Activated CD8-positive, alpha-beta T cell treated with anti-CD3 and anti-CD28 coated beads for 36 hours (primary cell): ENCODE measurements around the gene VPS9D1. TPM values are rescaled to one million over a fixed set of nuclear protein-coding genes. Genes with fewer than 3 reads are reported as not detected.

Experiments used
- ATAC-seq: fragments of 200-7000 bp; cut with Tn5 transposase; one replicate; pipeline ENCODE4 v1.10.0; 2021; ENCODE audit warnings: mild to moderate bottlenecking, moderate library complexity
- CTCF ChIA-PET: fragments of 350-600 bp; sonication (Branson Sonifier 250); formaldehyde crosslinking; loops from one replicate; lab custom pipeline; 2021; ENCODE audit warnings: antibody characterized with exemption; lab: Charles Lee
- POLR2A ChIA-PET: fragments of 350-600 bp; sonication (Branson Sonifier 250); formaldehyde crosslinking; loops from one replicate; lab custom pipeline; 2021; ENCODE audit warnings: antibody characterized with exemption; lab: Charles Lee
- DNase-seq: peaks from one replicate; pipeline ENCODE4 v3.0.0-alpha.2; 2020
- H3K27ac Mint-ChIP-seq: one replicate; pipeline ENCODE4 v1.8.0; 2021; ENCODE audit warnings: mild to moderate bottlenecking, mixed read lengths
- H3K27me3 Mint-ChIP-seq: one replicate; pipeline ENCODE4 v1.8.0; 2021; ENCODE audit warnings: mixed read lengths
- H3K36me3 Mint-ChIP-seq: one replicate; pipeline ENCODE4 v1.8.0; 2021; ENCODE audit warnings: low read depth, mixed read lengths
- H3K4me1 Mint-ChIP-seq: one replicate; pipeline ENCODE4 v1.8.0; 2021; ENCODE audit warnings: low read depth, mixed read lengths
- H3K4me3 Mint-ChIP-seq: one replicate; pipeline ENCODE4 v1.8.0; 2021; ENCODE audit warnings: mild to moderate bottlenecking, moderate library complexity, mixed read lengths
- H3K9me3 Mint-ChIP-seq: one replicate; pipeline ENCODE4 v1.8.0; 2021; ENCODE audit warnings: mixed read lengths
- intact Hi-C: fragments of 100-400 bp; cut with micrococcal nuclease; formaldehyde crosslinking; loops from one replicate; pipeline ENCODE4 v1.10.0; 2022
- total RNA-seq, 2 experiments: library from RNA; stranded (reverse); gene quantifications; one replicate each; pipeline ENCODE4 v1.2.3, GENCODE V29; 2021
- TF ChIP-seq, protein P1 (sequence below): fragments of 200-600 bp; IDR thresholded peaks from one replicate; pipeline ENCODE4 v1.8.0; 2022; ENCODE audit warnings: antibody characterized with exemption, mild to moderate bottlenecking

The VPS9D1 gene
- 1 to 10 TPM; 1.5 to 1.6 TPM for total RNA-seq

DNA sequence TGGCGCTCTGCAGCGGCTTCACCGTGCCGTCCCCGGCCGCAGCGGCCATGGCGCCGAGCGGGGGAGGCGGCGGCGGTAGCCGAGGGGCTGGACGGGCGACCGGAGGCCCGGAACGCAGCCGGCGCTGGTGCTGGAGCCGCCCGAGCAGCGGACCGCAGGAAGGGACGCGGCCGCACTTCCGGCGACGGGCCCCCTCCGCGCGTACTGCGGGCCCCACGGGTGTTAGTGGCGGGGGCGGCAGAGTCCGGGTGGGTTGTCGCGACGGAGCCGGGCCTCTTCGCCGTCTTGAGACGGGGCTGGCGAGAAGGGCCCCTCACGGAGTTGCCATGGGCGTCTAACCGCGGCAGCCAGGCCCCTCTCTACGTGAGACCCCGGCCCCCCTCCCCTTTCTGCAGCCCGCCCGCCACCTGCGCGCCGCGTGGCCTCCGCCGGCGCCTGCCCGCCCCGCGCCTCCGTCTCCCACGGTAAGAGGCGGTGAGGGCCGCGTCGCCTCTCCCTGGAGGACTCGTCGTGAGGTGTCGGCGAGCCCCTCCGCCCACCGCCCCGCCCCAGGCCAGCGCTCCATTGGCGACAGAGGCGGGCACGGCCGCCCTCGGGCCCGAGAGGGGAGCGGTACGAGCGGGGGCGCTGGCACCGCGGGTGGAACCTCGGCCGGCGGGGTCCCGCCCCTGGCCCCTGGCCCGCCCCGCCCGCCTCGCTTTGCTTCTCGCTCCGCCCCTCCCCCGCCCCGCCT is at the start of gene VPS9D1, which contains the start of gene ZNF276:
Gene VPS9D1 (minus strand): TSS at position 86 of the 733 bp plus-strand sequence. CDS start 37 bp downstream, at position 49.
Gene ZNF276 (plus strand): TSS at position 725 of the 733 bp plus-strand sequence. CDS start 104 bp downstream, outside the sequence.
- Mint-ChIP-seq H3K36me3 (peaks cover 38% of the 10 kb centered on the region), H3K27me3 (no peaks in the 10 kb centered on the region), H3K4me1 (peaks cover 43% of the 10 kb centered on the region), H3K27ac (peak within 1 kb of the TSS; percentile 86), H3K4me3 (peak within 1 kb of the TSS; percentile 82), H3K9me3 (no peaks in the 10 kb centered on the region)
- POLR2A ChIA-PET = interaction anchor here (0.8 to 2.2 kb wide), 6 partner anchors 10 to 157 kb away, joined by 3 to 8 read pairs (median 4); no protein-coding TSS in a partner anchor
- ATAC-seq (peak; percentile 51), DNase-seq (peak; percentile 89)
- CTCF ChIA-PET = no interaction called here
- intact Hi-C loops = no loop called here
- TF ChIP-seq, protein P1, sequence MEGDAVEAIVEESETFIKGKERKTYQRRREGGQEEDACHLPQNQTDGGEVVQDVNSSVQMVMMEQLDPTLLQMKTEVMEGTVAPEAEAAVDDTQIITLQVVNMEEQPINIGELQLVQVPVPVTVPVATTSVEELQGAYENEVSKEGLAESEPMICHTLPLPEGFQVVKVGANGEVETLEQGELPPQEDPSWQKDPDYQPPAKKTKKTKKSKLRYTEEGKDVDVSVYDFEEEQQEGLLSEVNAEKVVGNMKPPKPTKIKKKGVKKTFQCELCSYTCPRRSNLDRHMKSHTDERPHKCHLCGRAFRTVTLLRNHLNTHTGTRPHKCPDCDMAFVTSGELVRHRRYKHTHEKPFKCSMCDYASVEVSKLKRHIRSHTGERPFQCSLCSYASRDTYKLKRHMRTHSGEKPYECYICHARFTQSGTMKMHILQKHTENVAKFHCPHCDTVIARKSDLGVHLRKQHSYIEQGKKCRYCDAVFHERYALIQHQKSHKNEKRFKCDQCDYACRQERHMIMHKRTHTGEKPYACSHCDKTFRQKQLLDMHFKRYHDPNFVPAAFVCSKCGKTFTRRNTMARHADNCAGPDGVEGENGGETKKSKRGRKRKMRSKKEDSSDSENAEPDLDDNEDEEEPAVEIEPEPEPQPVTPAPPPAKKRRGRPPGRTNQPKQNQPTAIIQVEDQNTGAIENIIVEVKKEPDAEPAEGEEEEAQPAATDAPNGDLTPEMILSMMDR = no peak

DNA sequence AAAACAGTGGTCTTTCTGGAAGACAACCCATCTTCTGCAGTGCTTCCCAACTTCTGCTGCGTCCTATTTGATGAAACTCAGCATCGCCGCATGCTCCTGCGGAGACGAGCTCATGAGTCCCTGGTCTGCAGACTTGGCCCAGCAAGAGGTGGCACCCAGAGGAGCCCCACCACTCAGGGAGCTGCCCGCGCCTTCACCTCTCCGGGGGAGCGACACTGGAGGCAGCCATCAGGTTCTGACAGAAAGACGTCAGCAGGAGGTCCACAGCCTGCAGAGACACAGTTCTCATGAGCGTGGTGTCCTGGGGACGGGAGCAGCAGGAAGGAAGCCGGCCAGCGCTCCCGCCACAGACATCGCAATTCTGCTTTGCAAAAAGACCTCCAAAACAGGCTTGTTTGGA is 49.7 kb upstream of the VPS9D1 start:
- no peak overlapping the region for H3K27ac Mint-ChIP-seq
- DNase-seq (no peak), ATAC-seq (no peak)
- H3K27me3 Mint-ChIP-seq = no peaks in the 10 kb centered on the region
- ChIA-PET POLR2A (interaction anchor here (1.3 kb wide), 1 partner anchor 21 kb away, joined by 3 read pairs; no protein-coding TSS in a partner anchor), CTCF (interaction anchor here (0.9 kb wide), 1 partner anchor 105 kb away, joined by 3 read pairs; no protein-coding TSS in a partner anchor)
- TF ChIP-seq, protein P1 = no peak
- intact Hi-C loops = no loop called here
- no peaks in the 10 kb centered on the region for H3K9me3 Mint-ChIP-seq
- no peak overlapping the region for H3K4me3 Mint-ChIP-seq
- peaks cover 13% of the 10 kb centered on the region for H3K4me1 Mint-ChIP-seq
- H3K36me3 Mint-ChIP-seq = peaks cover 67% of the 10 kb centered on the region

DNA sequence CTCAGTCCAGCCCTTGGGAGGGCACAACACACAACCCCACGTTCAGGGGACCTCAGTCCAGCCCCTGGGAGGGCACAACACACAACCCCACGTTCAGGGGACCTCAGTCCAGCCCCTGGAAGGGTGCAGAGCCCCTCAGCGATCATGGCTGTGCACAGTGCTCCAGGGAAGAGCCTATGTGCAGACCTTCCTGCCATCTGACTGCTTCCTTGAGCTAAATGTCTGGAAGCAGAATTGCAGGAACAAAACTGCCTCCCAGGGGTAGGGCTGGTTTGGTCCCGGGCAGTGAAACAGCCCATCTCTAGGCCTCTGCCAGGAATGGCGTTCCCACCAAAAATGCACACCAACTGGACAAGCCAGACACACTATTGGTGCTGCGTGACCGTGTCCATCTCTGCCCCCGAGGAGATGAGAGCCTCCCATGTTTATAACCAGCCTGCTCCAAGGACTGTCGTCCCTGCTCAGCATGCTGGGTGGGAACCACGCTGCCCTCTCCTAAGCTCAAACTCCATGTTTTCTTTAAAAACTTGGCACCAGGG is 44.7 kb upstream of the VPS9D1 start:
- Mint-ChIP-seq H3K4me3 (no peak overlapping the region), H3K36me3 (peaks cover 67% of the 10 kb centered on the region), H3K4me1 (peaks cover 39% of the 10 kb centered on the region), H3K9me3 (no peaks in the 10 kb centered on the region), H3K27me3 (no peaks in the 10 kb centered on the region), H3K27ac (peak overlapping the region; percentile 76)
- TF ChIP-seq, protein P1 = no peak
- intact Hi-C loops = no loop called here
- no peak for ATAC-seq
- CTCF ChIA-PET = no interaction called here
- POLR2A ChIA-PET = interaction anchor here (1.3 kb wide), 1 partner anchor 33 kb away, joined by 3 read pairs; no protein-coding TSS in a partner anchor
- DNase-seq = no peak

GRCh38 chr16:89764711-89765201 is 44.1 kb upstream of the VPS9D1 start:
- ChIA-PET CTCF (no interaction called here), POLR2A (interaction anchor here (1.3 kb wide), 1 partner anchor 33 kb away, joined by 3 read pairs; no protein-coding TSS in a partner anchor)
- Mint-ChIP-seq H3K36me3 (peaks cover 66% of the 10 kb centered on the region), H3K9me3 (no peaks in the 10 kb centered on the region), H3K4me1 (peaks cover 39% of the 10 kb centered on the region), H3K27ac (peak overlapping the region; percentile 76), H3K27me3 (no peaks in the 10 kb centered on the region), H3K4me3 (peak overlapping the region; percentile 56)
- TF ChIP-seq, protein P1 = no peak
- ATAC-seq (peak; percentile 81), DNase-seq (peak; percentile 79)
- intact Hi-C loops = no loop called here
